ENCODE measurements around the gene EPB42. TPM values are rescaled to one million over a fixed set of nuclear protein-coding genes. Genes with fewer than 3 reads are reported as not detected.

EPB42 gene
- total RNA-seq, 1 experiment from 2014 or later: not detected

- no peak for ATAC-seq
- intact Hi-C loops (cut with micrococcal nuclease): no loop called here
- Histone ChIP-seq H2AFZ (ENCODE audit: low read depth, low read length, poor library complexity, severe bottlenecking) (no peak overlapping the region), H3K9me3 (ENCODE audit: control insufficient read depth in 1 of 2, insufficient read depth in 1 of 2, low read depth in 1 of 2, low read length in 2 of 2) (no peaks in the 10 kb centered on the region), H3K4me2 (ENCODE audit: low read length) (no peak overlapping the region), H3K4me3 (replicated peaks in 1 of 2; ENCODE audit: low read depth in 1 of 2, low read length in 2 of 2) (no peak overlapping the region), H3K4me1 (ENCODE audit: control insufficient read depth in 1 of 2, insufficient read depth in 2 of 2, low read length in 2 of 2) (no peaks in the 10 kb centered on the region; a peak in 1 of 4 replicates), H3K9ac (ENCODE audit: low read length) (no peak overlapping the region), H3K9me2 (ENCODE audit: insufficient read depth) (no peaks in the 10 kb centered on the region), H3K36me3 (ENCODE audit: control insufficient read depth in 1 of 2, insufficient read depth in 2 of 2, low read length in 2 of 2) (no peaks in the 10 kb centered on the region), H3K27ac (ENCODE audit: low read depth, low read length) (no peak overlapping the region), H3K79me2 (ENCODE audit: insufficient read depth, low read length) (no peaks in the 10 kb centered on the region), H4K20me1 (ENCODE audit: insufficient read depth) (no peaks in the 10 kb centered on the region), H3K27me3 (ENCODE audit: insufficient read depth, low read length) (no peaks in the 10 kb centered on the region)
- ChIA-PET POLR2A (interaction anchor here (0.6 kb wide), 1 partner anchor 1927 kb away, joined by 4 read pairs; no protein-coding TSS in a partner anchor), RAD21 (ENCODE audit: low non-redundant PET in 1 of 2, low total read pairs in 2 of 2, uncharacterized antibody in 2 of 2, unreplicated experiment in 2 of 2) (no interaction called here), CTCF (no interaction called here)
- BruUV-seq (replicated peaks): no TSS peak
- no peak for DNase-seq (ENCODE audit: low read depth, low spot score)
- no peak for TF ChIP-seq SRF (IDR thresholded peaks at IDR 0.05; ENCODE audit: low read depth)
- no peak for TF ChIP-seq ZNF274 (IDR thresholded peaks at IDR 0.05; ENCODE audit: low read depth, low read length)
- no peak for TF ChIP-seq EZH2phosphoT487 (IDR thresholded peaks at IDR 0.05; ENCODE audit: borderline replicate concordance)
- no peak for TF ChIP-seq YY1 (IDR thresholded peaks at IDR 0.05; ENCODE audit: extremely low read depth, insufficient replicate concordance, low read depth, low read length)
- TF ChIP-seq JUND (IDR thresholded peaks at IDR 0.05): no peak
- TF ChIP-seq EGR1 (IDR thresholded peaks at IDR 0.05; ENCODE audit: low read depth): no peak
- no peak for TF ChIP-seq ATF3 (IDR thresholded peaks at IDR 0.05)
- TF ChIP-seq, protein P1, sequence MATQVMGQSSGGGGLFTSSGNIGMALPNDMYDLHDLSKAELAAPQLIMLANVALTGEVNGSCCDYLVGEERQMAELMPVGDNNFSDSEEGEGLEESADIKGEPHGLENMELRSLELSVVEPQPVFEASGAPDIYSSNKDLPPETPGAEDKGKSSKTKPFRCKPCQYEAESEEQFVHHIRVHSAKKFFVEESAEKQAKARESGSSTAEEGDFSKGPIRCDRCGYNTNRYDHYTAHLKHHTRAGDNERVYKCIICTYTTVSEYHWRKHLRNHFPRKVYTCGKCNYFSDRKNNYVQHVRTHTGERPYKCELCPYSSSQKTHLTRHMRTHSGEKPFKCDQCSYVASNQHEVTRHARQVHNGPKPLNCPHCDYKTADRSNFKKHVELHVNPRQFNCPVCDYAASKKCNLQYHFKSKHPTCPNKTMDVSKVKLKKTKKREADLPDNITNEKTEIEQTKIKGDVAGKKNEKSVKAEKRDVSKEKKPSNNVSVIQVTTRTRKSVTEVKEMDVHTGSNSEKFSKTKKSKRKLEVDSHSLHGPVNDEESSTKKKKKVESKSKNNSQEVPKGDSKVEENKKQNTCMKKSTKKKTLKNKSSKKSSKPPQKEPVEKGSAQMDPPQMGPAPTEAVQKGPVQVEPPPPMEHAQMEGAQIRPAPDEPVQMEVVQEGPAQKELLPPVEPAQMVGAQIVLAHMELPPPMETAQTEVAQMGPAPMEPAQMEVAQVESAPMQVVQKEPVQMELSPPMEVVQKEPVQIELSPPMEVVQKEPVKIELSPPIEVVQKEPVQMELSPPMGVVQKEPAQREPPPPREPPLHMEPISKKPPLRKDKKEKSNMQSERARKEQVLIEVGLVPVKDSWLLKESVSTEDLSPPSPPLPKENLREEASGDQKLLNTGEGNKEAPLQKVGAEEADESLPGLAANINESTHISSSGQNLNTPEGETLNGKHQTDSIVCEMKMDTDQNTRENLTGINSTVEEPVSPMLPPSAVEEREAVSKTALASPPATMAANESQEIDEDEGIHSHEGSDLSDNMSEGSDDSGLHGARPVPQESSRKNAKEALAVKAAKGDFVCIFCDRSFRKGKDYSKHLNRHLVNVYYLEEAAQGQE (IDR thresholded peaks at IDR 0.05; ENCODE audit: low read depth): no peak
- no peak for TF ChIP-seq RAD21 (IDR thresholded peaks at IDR 0.05; ENCODE audit: low read depth)
- TF ChIP-seq POLR2A (IDR thresholded peaks at IDR 0.05; ENCODE audit: borderline replicate concordance, extremely low read depth, insufficient read depth, insufficient read length): no peak
- TF ChIP-seq FOSL1 (IDR thresholded peaks at IDR 0.05; ENCODE audit: low read depth): no peak
- TF ChIP-seq POLR2AphosphoS5 (IDR thresholded peaks at IDR 0.05; ENCODE audit: low read depth, low read length): no peak
Observed at GRCh38 chr15:43250785-43251184, 30.0 kb upstream of the EPB42 start.

All from HCT116 (cell line).